ENCODE data around the gene NLRP4.

NLRP4 gene, protein sequence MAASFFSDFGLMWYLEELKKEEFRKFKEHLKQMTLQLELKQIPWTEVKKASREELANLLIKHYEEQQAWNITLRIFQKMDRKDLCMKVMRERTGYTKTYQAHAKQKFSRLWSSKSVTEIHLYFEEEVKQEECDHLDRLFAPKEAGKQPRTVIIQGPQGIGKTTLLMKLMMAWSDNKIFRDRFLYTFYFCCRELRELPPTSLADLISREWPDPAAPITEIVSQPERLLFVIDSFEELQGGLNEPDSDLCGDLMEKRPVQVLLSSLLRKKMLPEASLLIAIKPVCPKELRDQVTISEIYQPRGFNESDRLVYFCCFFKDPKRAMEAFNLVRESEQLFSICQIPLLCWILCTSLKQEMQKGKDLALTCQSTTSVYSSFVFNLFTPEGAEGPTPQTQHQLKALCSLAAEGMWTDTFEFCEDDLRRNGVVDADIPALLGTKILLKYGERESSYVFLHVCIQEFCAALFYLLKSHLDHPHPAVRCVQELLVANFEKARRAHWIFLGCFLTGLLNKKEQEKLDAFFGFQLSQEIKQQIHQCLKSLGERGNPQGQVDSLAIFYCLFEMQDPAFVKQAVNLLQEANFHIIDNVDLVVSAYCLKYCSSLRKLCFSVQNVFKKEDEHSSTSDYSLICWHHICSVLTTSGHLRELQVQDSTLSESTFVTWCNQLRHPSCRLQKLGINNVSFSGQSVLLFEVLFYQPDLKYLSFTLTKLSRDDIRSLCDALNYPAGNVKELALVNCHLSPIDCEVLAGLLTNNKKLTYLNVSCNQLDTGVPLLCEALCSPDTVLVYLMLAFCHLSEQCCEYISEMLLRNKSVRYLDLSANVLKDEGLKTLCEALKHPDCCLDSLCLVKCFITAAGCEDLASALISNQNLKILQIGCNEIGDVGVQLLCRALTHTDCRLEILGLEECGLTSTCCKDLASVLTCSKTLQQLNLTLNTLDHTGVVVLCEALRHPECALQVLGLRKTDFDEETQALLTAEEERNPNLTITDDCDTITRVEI

GRCh38 chr19:55836340-55836739, at the start of gene NLRP4:
NLRP4 (plus strand) TSS chr19:55836540; CDS start chr19:55852081, 15,541 bp downstream.
- DNase-seq (ENCODE audit: low read depth in 2 of 2): no peak

- DNase-seq (ENCODE audit: low read depth in 2 of 2): no peak
These were observed 41.3 kb upstream of the NLRP4 start for GRCh38 chr19:55795021-55795420.

DNA sequence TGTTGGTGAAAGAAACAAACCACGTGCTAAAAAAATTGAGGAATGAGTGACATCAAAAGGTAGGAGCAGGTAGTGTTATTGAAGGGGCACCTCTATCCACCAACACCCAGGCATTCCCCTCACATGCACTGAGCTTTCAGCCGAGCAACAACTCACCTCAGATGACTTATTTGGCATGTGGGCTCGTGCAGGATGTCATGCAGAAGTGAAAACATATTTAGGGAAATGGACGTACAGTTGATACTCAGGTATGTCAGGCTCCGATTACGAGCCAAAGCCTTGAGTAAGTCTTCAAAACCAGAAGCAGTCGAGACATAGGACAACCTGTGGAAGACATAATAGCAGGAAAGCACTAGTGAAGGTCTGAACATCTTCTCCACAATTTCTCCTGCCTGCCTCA, 34.9 kb upstream of the NLRP4 start:
- DNase-seq (ENCODE audit: low read depth in 2 of 2): no peak

DNA sequence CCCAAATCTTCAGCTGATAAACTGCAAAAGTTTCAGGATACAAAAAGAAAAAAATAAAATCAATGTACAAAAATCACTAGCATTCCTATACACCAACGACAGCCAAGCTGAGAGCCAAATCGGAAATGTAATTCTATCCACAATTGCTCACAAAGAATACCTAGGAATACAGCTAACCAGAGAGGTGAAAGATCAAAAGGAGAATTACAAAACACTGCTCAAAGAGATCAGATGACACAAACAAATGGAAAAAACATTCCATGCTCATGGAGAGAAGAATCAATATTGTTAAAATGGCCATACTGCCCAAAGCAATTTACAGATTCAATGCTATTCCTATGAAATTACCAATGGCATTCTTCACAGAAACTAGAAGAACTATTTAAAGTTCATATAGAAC, 34.1 kb upstream of the NLRP4 start:
- DNase-seq (ENCODE audit: low read depth in 2 of 2): no peak

- peak; percentile 19 to 43 for DNase-seq (ENCODE audit: low read depth in 2 of 2)
These were observed 26.8 kb upstream of the NLRP4 start for GRCh38 chr19:55809381-55810058.

DNA sequence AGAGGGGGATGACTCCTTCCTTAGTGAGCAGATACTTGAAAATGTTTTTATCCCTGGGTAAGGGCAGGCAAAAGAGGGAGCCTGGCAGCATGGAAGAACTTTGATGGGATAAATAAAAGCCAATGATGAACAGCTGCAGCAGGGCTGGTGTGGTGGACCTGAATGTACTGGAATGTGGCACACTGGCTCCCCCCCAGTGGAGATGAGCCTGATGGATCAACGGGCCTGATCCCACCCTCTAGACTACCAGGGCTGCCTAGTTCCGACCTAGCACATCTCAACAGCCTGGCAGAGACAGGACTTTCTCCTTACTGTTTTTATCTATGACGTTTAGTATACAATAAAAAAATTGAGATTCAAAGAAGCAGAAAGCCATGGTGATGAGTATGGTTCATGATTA, 25.0 kb upstream of the NLRP4 start:
- DNase-seq (ENCODE audit: low read depth in 2 of 2): no peak

- DNase-seq (ENCODE audit: low read depth in 2 of 2): no peak
These were observed 23.9 kb upstream of the NLRP4 start for GRCh38 chr19:55812449-55812848.

- no peak for DNase-seq (ENCODE audit: low read depth in 2 of 2)
These were observed 22.4 kb upstream of the NLRP4 start for GRCh38 chr19:55813906-55814305.

GRCh38 chr19:55820037-55820436, 16.3 kb upstream of the NLRP4 start:
- DNase-seq (ENCODE audit: low read depth in 2 of 2): no peak

DNA sequence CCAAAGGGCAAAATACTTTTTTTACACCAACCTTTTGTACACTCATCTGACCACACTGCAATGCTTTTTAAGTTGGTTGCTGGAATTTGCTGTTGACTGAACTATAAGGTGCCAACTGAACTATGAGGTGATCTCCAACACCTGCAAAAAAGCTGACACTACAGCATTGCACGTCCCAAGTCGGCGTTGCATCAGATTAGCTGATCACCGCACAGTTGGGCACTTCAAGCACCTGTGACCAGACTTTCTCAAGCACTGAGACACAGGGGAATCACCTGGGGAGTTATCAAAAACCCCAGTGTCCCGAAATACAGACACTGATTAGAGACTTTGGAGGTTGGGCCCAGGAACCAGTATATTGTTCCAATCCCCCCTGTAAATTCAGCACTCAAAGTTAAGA, 5.7 kb upstream of the NLRP4 start:
- no peak for DNase-seq (ENCODE audit: low read depth in 2 of 2)

DNA sequence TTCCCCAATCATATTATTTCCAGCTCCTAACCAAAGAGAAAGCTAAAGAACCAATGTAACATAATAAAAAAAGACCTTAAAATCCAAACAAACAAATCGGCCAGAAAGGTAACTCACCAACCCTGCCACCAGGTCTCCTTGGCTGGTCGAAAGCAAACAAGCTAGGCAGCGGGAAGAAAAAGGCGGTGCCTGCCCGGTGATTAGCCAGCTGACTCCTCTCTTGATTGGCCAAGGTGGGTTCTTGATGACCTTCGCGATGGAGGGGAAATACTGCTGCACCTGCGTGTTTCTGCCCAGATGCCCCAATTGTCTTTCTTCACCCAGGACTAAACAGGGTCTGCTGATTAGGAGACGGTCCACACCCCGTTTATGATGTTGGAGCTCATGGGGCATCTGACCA, 4.5 kb upstream of the NLRP4 start, which contains the start of gene NLRP11:
TSS of gene NLRP11 (minus strand) at position 154 of the 400 bp plus-strand sequence. CDS start 13,825 bp downstream, outside the sequence.
- no peak for DNase-seq (ENCODE audit: low read depth in 2 of 2)

GRCh38 chr19:55832676-55833075, 3.7 kb upstream of the NLRP4 start:
- no peak for DNase-seq (ENCODE audit: low read depth in 2 of 2)

DNA sequence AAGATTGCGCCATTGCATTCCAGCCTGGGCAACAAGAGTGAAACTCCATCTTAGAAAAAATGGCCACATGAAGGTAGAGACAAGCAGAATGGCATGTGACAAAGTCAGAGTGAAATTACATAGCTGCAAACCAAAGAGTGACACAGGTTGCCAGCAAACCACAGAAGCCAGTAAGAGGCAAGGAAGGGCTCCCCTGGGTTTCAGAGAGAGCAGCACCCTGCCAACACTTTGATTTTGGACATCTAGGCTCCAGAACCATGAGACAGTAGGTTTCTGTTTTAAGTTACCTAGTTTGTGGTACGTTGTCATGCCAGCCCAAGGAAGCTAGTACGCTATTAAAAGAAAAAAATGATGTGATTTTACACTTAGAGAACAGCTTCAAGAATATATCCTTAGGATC, 1.9 kb downstream of the NLRP4 start:
- DNase-seq (ENCODE audit: low read depth in 2 of 2): no peak

GRCh38 chr19:55838906-55839305, 2.6 kb downstream of the NLRP4 start:
- no peak for DNase-seq (ENCODE audit: low read depth in 2 of 2)

DNA sequence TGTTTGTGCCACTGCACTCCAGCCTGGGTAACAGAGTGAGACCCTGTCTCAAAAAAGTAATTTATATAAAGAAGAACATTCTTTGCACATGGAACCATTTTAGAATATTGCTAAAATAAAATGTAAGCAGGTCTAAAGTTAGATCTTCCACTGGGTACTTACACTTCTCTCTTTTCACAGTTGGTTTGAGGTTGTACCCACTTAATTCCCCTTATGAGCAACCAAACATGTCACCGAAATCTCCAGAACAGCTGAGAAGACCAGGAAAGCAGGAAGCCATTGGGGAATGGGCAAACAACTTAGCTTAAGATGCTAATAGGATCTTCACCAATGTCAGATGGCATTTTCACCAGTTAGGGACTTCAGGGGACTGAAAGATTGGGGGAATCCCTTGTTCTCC, 18.8 kb downstream of the NLRP4 start:
- DNase-seq (ENCODE audit: low read depth in 2 of 2): no peak

- DNase-seq (ENCODE audit: low read depth in 2 of 2): no peak
These were observed 20.8 kb downstream of the NLRP4 start for GRCh38 chr19:55857149-55857548.

DNA sequence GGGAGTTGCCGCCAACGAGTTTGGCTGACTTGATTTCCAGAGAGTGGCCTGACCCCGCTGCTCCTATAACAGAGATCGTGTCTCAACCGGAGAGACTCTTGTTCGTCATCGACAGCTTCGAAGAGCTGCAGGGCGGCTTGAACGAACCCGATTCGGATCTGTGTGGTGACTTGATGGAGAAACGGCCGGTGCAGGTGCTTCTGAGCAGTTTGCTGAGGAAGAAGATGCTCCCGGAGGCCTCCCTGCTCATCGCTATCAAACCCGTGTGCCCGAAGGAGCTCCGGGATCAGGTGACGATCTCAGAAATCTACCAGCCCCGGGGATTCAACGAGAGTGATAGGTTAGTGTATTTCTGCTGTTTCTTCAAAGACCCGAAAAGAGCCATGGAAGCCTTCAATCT, 21.6 kb downstream of the NLRP4 start:
- no peak for DNase-seq (ENCODE audit: low read depth in 2 of 2)

GRCh38 chr19:55858401-55858800, 22.1 kb downstream of the NLRP4 start:
- DNase-seq (ENCODE audit: low read depth in 2 of 2): no peak

DNA sequence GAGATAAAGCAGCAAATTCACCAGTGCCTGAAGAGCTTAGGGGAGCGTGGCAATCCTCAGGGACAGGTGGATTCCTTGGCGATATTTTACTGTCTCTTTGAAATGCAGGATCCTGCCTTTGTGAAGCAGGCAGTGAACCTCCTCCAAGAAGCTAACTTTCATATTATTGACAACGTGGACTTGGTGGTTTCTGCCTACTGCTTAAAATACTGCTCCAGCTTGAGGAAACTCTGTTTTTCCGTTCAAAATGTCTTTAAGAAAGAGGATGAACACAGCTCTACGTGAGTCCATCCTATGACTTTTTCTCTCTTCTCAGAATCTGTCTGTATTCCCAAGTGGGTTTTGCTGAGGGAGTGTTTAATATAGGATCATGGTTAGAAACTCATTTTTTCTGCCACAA, 22.6 kb downstream of the NLRP4 start:
- DNase-seq (ENCODE audit: low read depth in 2 of 2): no peak

GRCh38 chr19:55866521-55866920, 30.2 kb downstream of the NLRP4 start:
- no peak for DNase-seq (ENCODE audit: low read depth in 2 of 2)

GRCh38 chr19:55867101-55867500, 30.8 kb downstream of the NLRP4 start:
- DNase-seq (ENCODE audit: low read depth in 2 of 2): no peak

DNA sequence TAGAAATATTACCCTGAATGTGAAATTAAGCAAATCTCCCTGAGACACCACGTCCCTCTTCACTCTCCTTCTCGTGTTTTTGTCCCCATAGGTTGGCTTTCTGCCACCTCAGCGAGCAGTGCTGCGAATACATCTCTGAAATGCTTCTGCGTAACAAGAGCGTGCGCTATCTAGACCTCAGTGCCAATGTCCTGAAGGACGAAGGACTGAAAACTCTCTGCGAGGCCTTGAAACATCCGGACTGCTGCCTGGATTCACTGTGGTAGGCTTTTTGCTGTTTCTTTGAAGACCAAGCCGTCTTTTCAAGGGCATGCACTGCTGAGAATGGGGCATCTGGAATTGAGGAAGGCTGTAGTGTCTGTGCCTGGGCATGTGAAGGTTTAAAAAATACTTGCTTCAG, 34.4 kb downstream of the NLRP4 start:
- no peak for DNase-seq (ENCODE audit: low read depth in 2 of 2)

All from stimulated activated CD4-positive, alpha-beta T cell treated with anti-CD3 and anti-CD28 coated beads, Interleukin-15, amount 100 ng/mL, for 48 hours (primary cell).